SH-SY5Y (cell line): ENCODE measurements around the gene SLC36A4.

Source experiments
- GATA2 ChIP-seq: IDR thresholded peaks from 2 replicates; pipeline ENCODE4 v1.6.1; 2011; ENCODE audit warnings: mild to moderate bottlenecking, low read depth, low read length
- GATA3 ChIP-seq: IDR thresholded peaks from 2 replicates; pipeline ENCODE4 v1.6.1; 2011; ENCODE audit warnings: low read depth, mild to moderate bottlenecking, low read length, moderate library complexity

Gene SLC36A4

DNA sequence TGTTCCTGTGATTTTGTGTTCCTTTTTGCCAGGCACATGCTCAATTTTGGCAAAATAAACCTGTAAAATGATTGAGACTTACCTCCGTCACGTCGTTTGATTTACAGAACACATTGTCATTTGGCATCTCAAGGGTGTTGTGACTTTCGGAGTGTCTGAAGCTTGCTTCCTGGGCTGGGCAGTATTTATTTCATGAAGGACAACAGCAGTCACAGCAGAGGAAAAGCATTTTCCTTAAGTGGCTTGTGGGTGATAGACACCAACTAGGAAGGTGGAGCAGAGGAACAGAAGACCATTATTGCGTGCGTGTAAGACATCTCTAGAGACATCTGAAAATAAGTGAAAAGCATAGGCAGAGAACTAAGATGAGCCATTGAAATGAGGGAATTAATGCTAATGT, 80.2 kb downstream of the SLC36A4 start:
- TF ChIP-seq GATA3, result no peak
- no peak for TF ChIP-seq GATA2

- TF ChIP-seq GATA2, result no peak
- TF ChIP-seq GATA3, result no peak
Measured at GRCh38 chr11:93116641-93117441, 81.0 kb downstream of the SLC36A4 start.

DNA sequence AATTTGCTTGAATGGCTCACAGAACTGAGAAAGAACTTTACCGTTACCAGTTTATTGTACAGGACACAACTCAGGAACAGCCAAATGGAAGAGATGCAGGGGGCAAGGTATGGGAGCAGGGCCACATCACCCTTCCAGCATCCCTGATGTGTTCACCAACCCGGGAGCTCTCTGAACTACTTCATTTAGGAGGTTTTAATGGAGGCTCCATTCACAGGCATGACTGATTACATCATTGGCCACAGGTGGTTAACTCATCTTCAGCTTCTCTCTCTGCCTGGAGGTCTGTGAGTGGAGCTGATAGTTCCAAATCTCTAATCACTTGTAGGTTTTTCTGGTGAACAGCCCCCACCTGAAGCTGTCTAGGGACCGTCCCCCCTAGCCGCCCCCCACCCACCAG, 83.5 kb downstream of the SLC36A4 start:
- no peak for TF ChIP-seq GATA3
- TF ChIP-seq GATA2, result no peak

DNA sequence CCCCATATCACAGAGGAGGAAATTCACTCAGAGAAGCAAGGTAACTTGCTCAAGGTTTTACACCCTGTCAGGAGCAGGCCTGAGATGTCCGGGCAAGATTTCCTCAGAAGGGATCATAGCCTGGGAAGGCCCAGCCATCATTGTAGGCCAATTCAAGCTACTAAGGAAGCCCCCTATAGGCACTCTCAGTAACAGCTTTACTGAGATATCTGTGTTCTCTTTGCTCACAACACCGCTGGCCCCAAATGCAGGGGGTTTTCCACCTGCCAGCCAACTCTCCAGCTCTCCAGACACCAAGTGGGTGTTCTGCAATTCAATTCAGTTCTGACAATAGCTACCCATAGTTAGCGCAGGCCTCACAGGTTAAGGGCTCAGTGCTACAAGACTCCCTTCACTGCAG, 84.0 kb downstream of the SLC36A4 start:
- no peak for TF ChIP-seq GATA3
- no peak for TF ChIP-seq GATA2

- TF ChIP-seq GATA2, result no peak
- no peak for TF ChIP-seq GATA3
Measured at GRCh38 chr11:93100211-93100610, 97.6 kb downstream of the SLC36A4 start.

DNA sequence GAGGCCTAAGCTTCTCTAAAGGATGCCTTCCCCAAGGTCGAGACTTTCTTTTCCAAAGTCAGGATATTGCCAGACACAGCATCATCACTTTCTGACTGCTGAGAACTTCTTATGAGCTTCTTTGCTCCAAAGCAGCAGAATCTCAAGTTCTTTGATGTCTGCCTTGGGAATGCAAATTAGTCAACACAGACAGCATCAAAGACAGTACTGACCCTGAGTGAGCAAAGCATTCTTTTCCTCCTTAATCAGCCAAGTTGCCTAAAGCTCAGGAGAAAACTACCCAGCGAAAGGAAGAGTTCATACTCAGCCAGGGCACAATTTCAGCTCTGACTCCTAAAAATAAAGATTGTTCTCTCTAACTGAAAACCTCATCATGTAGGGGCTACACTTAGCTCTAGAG, 98.0 kb downstream of the SLC36A4 start:
- TF ChIP-seq GATA2, result no peak
- TF ChIP-seq GATA3, result no peak
